GM21576 (cell line): ENCODE results near the gene PTGDR2.

Experiments used
- ATAC-seq: cut with Tn5 transposase; IDR thresholded peaks from one replicate; pipeline ENCODE4 v1.9.1; 2021; ENCODE audit warnings: mild to moderate bottlenecking, moderate library complexity; ENCODE audit not compliant: unreplicated experiment

Gene PTGDR2

GRCh38 chr11:60858731-60859464 is 3.1 kb upstream of the PTGDR2 start:
- no peak for ATAC-seq

DNA sequence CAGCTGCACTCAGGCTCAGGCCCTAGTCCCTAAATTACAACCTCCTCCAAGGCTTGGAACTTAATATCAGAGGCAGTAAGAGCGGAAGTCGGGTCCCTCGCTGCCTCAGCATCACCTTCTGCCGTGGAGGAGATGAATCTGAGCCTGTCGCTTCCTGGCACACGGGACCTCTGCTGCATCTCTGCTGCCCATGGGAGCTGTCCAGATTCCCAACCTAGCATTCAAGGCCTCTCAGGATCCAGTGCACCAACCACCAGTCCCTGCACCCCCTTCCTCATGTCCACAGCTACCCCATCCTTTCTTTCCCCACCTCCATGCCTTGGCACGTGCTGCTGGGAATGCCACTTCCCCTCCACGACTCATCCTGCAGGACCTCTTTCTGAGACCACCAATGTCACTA is 2.5 kb upstream of the PTGDR2 start:
- no peak for ATAC-seq

DNA sequence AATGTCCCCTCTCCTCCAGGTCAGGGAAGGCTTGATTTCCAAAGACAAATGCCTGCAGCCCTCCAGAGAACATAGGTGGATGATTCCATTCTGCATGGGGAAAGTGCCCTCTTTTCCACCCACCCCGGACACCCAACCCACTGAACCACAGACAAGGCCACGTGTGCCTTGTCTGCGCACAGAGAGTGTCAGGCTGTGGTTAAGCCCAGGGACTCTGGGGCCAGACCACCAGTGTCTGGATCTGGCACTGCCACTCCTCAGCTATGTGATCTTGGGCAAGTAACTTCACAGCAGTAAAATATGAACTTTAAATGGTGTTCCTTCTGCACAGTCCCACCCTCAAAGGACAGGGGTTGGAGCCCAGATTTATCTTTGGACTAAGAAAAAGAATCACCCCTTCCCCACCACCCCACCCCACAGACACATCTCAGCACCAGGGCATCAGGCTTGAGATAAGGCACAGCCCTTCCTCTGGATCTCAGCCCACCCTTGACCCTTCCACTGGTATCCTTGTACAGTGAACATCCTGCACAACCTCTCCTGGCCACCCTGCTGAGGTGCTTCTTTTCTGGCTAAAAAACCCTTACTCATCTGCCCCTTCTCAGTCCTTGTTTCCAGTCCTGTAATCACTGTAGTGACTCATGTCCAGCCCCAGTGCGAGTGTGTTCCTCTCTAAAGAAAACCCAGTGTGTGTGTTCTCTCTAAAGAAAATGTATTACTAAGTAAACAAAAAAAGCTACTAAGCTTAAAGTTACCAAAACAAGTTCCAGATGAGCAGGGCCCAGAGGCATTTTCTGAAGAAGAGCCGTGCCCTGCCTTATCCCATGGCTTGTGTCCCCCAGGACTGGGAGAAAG is 1.9 kb upstream of the PTGDR2 start:
- ATAC-seq = no peak

GRCh38 chr11:60854847-60855725 is 664 bp downstream of the PTGDR2 start:
- ATAC-seq = no peak

- no peak for ATAC-seq
Measured at GRCh38 chr11:60854140-60854846, 1.5 kb downstream of the PTGDR2 start.

DNA sequence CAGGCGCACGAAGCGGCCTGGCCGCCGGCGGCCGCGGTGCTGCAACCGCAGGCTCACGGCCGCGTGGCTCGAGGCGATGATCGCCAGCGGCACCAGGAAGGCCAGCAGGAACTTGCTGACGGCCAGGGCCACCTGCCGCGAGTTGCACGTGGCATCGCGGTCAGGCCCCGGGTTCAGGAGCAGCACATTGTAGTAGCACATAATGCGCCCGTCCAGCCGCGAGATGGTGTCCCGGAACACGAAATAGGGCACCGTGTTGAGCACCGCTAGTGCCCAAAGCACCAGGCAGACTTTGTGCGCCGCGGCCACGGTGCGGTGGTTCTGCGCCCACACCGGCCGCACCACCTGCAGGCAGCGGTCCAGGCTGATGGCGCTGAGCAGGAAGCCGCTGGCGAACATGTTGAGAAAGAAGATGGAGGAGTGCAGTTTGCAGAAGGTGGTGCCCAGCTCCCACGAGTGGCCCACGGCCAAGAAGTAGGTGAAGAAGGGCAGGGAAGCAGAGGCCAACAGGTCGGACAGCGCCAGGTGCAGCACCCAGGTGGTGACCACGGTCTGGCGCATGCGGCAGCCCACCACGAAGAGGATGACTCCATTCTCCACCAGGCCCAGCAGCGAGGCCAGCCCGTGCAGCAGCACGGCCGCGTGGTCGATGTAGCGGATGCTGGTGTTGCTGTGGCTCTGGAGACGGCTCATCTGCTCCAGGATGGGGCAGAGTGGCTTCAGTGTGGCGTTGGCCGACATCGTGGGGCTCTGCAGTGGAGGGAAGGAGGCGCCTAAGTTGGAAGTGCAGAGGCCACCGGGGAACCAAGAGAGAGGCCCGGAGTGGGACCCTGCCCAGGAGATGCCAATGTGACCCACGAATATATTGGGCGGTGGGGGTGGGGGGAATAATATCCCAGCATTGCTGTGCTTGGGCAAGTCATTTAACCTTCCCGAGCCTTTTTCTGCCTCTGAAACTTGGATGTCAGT is 2.5 kb downstream of the PTGDR2 start:
- no peak for ATAC-seq

- no peak for ATAC-seq
Measured at GRCh38 chr11:60852117-60852981, 3.4 kb downstream of the PTGDR2 start.

GRCh38 chr11:60851327-60852104 is 4.2 kb downstream of the PTGDR2 start:
- no peak for ATAC-seq

- ATAC-seq = no peak
Measured at GRCh38 chr11:60849641-60850520, 5.9 kb downstream of the PTGDR2 start.

- no peak for ATAC-seq
Measured at GRCh38 chr11:60848714-60849151, 7.0 kb downstream of the PTGDR2 start.

- ATAC-seq = no peak
Measured at GRCh38 chr11:60847896-60848295, 7.9 kb downstream of the PTGDR2 start.

- ATAC-seq = no peak
Measured at GRCh38 chr11:60847281-60847680, 8.5 kb downstream of the PTGDR2 start.

DNA sequence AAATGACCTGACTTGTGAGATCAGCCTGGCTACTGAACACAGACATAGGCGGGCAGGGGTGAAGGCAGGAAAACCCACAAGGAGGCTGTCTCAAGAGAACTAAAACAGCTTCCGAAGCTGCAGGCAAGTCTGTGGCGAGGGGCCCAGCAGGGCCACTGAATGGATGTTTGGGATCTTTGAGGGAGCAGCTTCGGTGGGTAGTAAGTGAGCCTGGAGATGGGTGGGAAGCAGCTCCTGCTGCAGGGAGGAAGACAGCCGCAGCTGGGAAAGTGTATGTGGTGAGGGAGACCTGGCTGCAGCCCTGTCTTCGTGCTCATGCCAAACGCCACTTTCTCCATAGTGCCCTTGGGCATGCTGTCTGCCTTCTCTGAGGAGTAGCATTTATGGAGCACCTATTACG is 10.4 kb downstream of the PTGDR2 start:
- no peak for ATAC-seq

- ATAC-seq = no peak
Measured at GRCh38 chr11:60844870-60845221, 10.9 kb downstream of the PTGDR2 start.

DNA sequence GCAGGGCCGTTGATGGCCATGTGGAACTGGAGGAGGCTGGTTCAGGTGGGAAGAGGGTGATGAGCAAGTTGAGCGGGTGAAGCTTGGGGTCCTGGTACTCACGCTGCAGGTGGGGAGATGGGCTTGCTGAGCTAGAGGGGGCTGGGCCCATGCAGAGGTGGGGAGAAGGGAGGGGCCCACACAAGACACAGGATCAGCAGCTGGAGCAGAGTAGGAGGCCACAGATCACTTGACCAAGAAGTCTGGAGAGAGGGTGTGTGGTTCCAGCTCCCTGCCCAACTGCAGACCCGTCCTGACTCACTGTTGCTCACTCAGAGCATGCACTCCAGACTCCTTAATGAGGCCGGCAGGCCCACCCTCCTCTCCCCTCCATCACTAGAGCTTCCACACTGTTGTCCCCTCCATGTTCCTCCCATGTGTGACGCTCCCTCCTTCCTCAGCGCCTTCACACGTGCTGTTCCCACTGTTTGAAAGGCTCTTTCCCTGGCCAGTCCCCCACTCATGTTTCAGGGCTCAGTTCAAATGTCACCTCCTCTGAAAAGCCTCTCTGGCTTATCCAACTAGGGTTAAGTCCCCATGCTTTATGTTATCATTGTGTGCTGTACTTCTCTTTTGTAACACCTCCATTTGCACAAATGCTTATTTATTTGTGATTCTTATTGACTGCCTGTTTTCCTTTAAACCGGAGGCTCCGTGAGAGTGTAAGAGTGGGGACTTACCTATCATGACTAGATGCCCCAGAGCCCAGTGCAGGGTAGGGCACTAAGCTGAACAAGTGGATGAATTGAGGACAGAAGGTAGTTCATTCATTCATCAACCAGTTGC is 11.5 kb downstream of the PTGDR2 start:
- ATAC-seq = no peak
